Vagina (tissue), 2 donors: ENCODE results near the gene LRMDA. TPM values are rescaled to one million over a fixed set of nuclear protein-coding genes. Genes with fewer than 3 reads are reported as not detected.
A peak's percentile ranks its signal among the peaks of the same experiment; 100 is the strongest.

ENCODE experiments used
- DNase-seq, 2 donors: peaks; one replicate each; pipeline ENCODE4 v3.0.0-alpha.2; 2017; ENCODE audit errors: extremely low spot score in 2 of 2
- H3K27ac ChIP-seq: fragments of 200-600 bp; sonication (generic); one replicate; pipeline ENCODE4 v1.5.1; 2019
- H3K27me3 ChIP-seq: fragments of 200-600 bp; sonication (generic); one replicate; pipeline ENCODE4 v1.5.1; 2019
- H3K36me3 ChIP-seq, 2 donors: fragments of 200-600 bp; sonication (generic); one replicate each; pipeline ENCODE4 v1.5.1; 2017 to 2019
- H3K4me1 ChIP-seq: fragments of 200-600 bp; sonication (generic); one replicate; pipeline ENCODE4 v1.5.1; 2019
- H3K4me3 ChIP-seq, 2 donors: fragments of 200-600 bp; sonication (generic); 1 replicate in 1 of 2; 2 replicates in 1 of 2; pipeline ENCODE4 v1.5.1; 2016 to 2019
- H3K9me3 ChIP-seq: fragments of 200-600 bp; sonication (generic); one replicate; pipeline ENCODE4 v1.5.1; 2019
- CTCF ChIP-seq, 3 experiments: fragments of 450-650 bp in 2 of 3; fragments of 200-600 bp in 1 of 3; sonication (generic) in 1 of 3; IDR thresholded peaks; one replicate each; pipeline ENCODE4 v1.5.1; 2017 to 2019; ENCODE audit warnings: antibody characterized with exemption in 3 of 3, mild to moderate bottlenecking in 2 of 3, moderate library complexity in 2 of 3
- POLR2A ChIP-seq, 2 donors: fragments of 450-650 bp; IDR thresholded peaks; one replicate each; pipeline ENCODE4 v1.6.1; 2017; ENCODE audit warnings: antibody characterized with exemption in 2 of 2, mild to moderate bottlenecking in 2 of 2, moderate library complexity in 2 of 2
- POLR2AphosphoS5 ChIP-seq, 2 donors: sonication (generic); formaldehyde crosslinking; IDR thresholded peaks; one replicate each; pipeline ENCODE4 v1.9.0; 2017; ENCODE audit warnings: antibody characterized with exemption in 2 of 2, mild to moderate bottlenecking in 2 of 2, low read depth in 1 of 2; ENCODE audit not compliant: insufficient read depth in 1 of 2
- intact Hi-C: fragments of 100-400 bp; cut with DNase I; formaldehyde crosslinking; loops from one replicate; pipeline ENCODE4 v1.15.1; 2023
- total RNA-seq: library from RNA; depleted of rRNA; stranded (reverse); fragments of >200 nt; gene quantifications from one replicate; pipeline ENCODE4 v1.2.3, GENCODE V29; 2016

Gene LRMDA
- total RNA-seq, 1 donor from 2014 or later: 22.6 TPM

- Histone ChIP-seq H3K27me3 (no peaks in the 10 kb centered on the region), H3K9me3 (no peaks in the 10 kb centered on the region), H3K4me1 (peaks cover 7% of the 10 kb centered on the region), H3K4me3 (no peak overlapping the region), H3K27ac (peak overlapping the region; percentile 24), H3K36me3 (no peaks in the 10 kb centered on the region)
- TF ChIP-seq POLR2AphosphoS5 (IDR thresholded peaks at IDR 0.05; ENCODE audit: insufficient read depth in 1 of 2, low read depth in 1 of 2) (no peak), POLR2A (IDR thresholded peaks at IDR 0.05) (no peak), CTCF (IDR thresholded peaks at IDR 0.05) (no peak)
- DNase-seq: no peak
- intact Hi-C loops: loop anchor here (10.0 kb wide), 1 partner anchor 915 kb away; no protein-coding TSS in a partner anchor
These were observed 878.5 kb downstream of the LRMDA start for GRCh38 chr10:76309741-76310587.

- intact Hi-C loops: no loop called here
- Histone ChIP-seq H3K27me3 (no peaks in the 10 kb centered on the region), H3K9me3 (no peaks in the 10 kb centered on the region), H3K27ac (peak overlapping the region; percentile 24), H3K36me3 (no peaks in the 10 kb centered on the region), H3K4me1 (peaks cover 7% of the 10 kb centered on the region), H3K4me3 (no peak overlapping the region)
- DNase-seq: no peak
- TF ChIP-seq POLR2A (IDR thresholded peaks at IDR 0.05): no peak
- TF ChIP-seq POLR2AphosphoS5 (IDR thresholded peaks at IDR 0.05; ENCODE audit: insufficient read depth in 1 of 2, low read depth in 1 of 2): no peak
- no peak for TF ChIP-seq CTCF (IDR thresholded peaks at IDR 0.05)
These were observed 879.2 kb downstream of the LRMDA start for GRCh38 chr10:76310588-76311080.

- Histone ChIP-seq H3K4me3 (no peak overlapping the region), H3K36me3 (no peaks in the 10 kb centered on the region), H3K27me3 (no peaks in the 10 kb centered on the region), H3K9me3 (no peaks in the 10 kb centered on the region), H3K4me1 (peaks cover 7% of the 10 kb centered on the region), H3K27ac (peak overlapping the region; percentile 26)
- DNase-seq: no peak
- intact Hi-C loops: loop anchor here (2.0 kb wide), 1 partner anchor 85 kb away; no protein-coding TSS in a partner anchor
- TF ChIP-seq POLR2A (IDR thresholded peaks at IDR 0.05) (no peak), POLR2AphosphoS5 (IDR thresholded peaks at IDR 0.05; ENCODE audit: insufficient read depth in 1 of 2, low read depth in 1 of 2) (peak; percentile 8 to 37), CTCF (IDR thresholded peaks at IDR 0.05) (no peak)
These were observed 880.6 kb downstream of the LRMDA start for GRCh38 chr10:76311752-76312636.

DNA sequence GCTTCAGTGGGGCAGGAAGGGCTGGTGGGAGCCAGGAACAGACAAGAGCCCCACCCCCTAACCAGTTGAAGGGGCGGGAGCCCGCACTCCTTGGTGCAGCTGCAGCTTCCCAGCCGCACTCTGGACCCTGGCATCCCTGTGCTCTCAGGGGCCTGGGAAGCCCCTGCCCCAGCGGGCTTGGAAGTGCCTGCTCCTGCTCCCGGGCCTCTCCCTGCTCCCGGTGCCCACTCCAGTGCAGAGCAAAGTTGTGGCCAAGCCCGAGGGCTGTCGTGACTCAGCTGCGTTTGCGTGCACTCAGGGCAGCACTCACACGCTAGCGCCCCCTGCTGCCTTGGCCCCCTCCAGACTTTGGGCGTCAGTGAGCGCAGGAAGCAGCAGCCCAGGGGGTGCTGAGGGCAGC lies 883.8 kb downstream of the LRMDA start:
- H3K27me3 ChIP-seq: no peaks in the 10 kb centered on the region
- no peak for DNase-seq
- H3K27ac ChIP-seq: no peak overlapping the region
- H3K36me3 ChIP-seq: no peaks in the 10 kb centered on the region
- intact Hi-C loops: no loop called here
- TF ChIP-seq CTCF (IDR thresholded peaks at IDR 0.05): no peak
- no peak for TF ChIP-seq POLR2AphosphoS5 (IDR thresholded peaks at IDR 0.05; ENCODE audit: insufficient read depth in 1 of 2, low read depth in 1 of 2)
- TF ChIP-seq POLR2A (IDR thresholded peaks at IDR 0.05): no peak
- H3K4me1 ChIP-seq: no peaks in the 10 kb centered on the region
- H3K9me3 ChIP-seq: no peaks in the 10 kb centered on the region
- no peak overlapping the region for H3K4me3 ChIP-seq
